Stimulated activated naive CD4-positive, alpha-beta T cell treated with Interleukin-2 at 50 U/mL for 16 hours (primary cell): ENCODE data around the gene ARHGEF39.

ENCODE experiments used
- DNase-seq: peaks from one replicate; lab custom pipeline; 2025; lab: John Stamatoyannopoulos, UW

Gene ARHGEF39, protein sequence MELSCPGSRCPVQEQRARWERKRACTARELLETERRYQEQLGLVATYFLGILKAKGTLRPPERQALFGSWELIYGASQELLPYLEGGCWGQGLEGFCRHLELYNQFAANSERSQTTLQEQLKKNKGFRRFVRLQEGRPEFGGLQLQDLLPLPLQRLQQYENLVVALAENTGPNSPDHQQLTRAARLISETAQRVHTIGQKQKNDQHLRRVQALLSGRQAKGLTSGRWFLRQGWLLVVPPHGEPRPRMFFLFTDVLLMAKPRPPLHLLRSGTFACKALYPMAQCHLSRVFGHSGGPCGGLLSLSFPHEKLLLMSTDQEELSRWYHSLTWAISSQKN

DNA sequence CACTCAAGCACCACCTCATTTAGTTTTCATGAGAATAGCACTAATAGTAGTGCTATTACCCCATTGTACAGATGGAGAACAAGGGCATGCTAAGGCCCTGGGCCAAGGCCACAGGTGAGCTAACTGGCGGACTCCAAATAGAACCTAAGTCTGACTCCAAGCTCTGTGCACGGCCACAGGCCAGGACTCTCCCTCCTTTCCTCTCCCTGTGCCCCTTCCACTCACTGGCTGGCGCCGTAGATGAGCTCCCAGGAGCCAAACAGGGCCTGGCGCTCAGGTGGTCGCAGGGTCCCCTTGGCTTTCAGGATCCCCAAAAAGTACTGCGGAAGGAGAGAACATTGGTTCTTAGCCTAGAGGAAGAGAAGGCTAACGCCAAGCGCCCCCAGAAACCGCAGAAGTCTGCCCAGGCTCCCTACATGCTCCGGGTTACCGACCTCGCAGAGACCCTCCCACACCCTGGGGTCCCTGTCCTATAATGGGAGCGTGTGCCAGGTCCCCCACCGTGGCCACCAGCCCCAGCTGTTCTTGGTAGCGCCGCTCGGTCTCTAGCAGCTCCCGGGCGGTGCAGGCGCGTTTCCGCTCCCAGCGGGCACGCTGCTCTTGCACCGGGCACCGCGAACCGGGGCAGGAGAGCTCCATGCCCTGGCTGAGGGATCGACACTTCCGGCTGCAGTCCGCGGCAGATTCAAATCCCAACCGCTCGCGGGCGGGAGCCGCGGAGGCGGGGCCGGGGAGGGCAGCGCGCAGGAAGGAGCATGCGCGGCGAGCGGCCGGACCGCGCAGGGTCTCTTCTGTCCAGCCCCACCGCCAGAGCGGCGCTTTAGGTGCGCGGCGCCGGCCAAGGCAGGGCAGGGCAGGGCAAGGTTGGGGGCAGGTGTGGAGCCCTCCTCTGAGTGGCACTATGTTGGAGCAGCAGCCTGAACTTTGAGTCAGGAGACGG lies at the start of gene ARHGEF39:
Gene ARHGEF39 (minus strand): TSS at position 665 of the 940 bp plus-strand sequence. CDS start 26 bp downstream, at position 639.
- DNase-seq: peak; percentile 65

DNA sequence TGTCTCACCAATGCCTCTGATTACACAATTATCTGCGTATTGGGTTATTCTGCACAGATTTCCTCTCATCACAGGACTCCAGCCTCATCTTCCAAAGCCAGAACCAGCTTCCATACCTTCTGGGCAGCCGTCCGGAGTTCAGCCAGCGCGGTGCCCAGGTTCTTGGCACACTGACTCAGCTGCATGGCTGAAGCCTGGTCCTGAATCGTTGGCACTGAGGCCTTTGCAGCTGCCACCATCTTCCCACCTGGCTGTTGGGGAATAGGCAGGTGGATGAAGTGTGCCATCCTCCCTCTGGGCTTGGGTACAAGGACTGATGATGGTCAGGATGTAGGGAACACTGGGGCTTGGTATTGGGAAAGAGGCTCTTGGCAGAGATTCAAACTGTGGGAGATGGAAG lies 49.1 kb upstream of the ARHGEF39 start:
- no peak for DNase-seq

- DNase-seq: no peak
Measured at GRCh38 chr9:35713578-35713977, 48.6 kb upstream of the ARHGEF39 start.

GRCh38 chr9:35712762-35713400 lies 47.9 kb upstream of the ARHGEF39 start:
- no peak for DNase-seq

- no peak for DNase-seq
Measured at GRCh38 chr9:35711501-35712428, 46.8 kb upstream of the ARHGEF39 start.

DNA sequence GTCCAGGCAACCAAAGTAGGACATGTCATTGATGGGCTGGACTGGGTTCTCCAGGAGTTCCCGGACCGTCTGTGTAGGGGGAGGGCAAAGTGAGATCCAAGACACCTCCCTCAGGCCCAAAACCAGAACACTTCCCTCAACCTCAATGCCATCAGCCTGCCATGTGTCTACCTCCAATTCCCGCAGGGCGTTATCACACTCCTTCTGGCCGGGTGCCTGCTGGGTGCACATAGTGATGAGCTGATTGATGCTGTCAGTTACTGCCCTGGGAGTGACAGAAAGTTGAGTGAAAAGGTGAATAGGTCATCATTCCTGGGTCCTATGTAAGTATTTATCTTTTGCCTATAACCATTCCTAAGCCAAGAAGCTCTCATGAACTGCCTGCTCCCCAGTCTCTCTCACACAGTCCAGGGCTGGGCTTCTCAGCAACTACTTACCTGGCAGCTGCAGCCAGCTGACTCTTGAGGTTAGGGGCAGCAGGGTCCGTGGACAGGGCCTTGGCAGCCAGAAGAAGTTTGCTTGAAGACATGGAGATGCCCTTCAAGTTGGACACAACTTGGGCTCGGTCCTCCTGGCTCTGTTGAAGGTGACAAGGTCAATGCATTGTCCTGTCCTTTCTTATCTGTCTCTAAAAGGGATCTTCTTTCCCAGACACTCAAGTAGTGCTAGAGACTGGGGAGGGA lies 46.0 kb upstream of the ARHGEF39 start:
- DNase-seq: no peak

- no peak for DNase-seq
Measured at GRCh38 chr9:35708146-35708545, 43.2 kb upstream of the ARHGEF39 start.

DNA sequence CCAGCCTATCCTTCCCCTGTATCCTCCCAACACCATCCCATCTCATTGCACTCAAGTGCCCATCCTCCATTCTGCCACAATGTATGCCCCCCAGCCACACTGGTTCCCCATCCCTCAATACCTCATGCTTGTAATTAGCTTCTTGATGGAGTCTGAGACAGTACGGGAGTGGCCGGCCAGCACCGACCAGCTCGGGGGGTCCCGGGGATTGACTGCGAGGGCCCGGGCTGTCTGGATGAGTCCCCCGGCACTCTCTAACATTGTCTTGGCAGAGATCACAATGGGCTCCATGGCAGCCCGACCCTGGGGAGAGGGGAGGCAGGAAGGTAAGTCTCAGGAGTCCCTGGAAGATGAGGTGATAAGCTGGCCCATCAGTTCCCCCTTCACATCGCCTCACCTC lies 42.0 kb upstream of the ARHGEF39 start:
- no peak for DNase-seq

GRCh38 chr9:35705836-35706430 lies 40.9 kb upstream of the ARHGEF39 start:
- no peak for DNase-seq

DNA sequence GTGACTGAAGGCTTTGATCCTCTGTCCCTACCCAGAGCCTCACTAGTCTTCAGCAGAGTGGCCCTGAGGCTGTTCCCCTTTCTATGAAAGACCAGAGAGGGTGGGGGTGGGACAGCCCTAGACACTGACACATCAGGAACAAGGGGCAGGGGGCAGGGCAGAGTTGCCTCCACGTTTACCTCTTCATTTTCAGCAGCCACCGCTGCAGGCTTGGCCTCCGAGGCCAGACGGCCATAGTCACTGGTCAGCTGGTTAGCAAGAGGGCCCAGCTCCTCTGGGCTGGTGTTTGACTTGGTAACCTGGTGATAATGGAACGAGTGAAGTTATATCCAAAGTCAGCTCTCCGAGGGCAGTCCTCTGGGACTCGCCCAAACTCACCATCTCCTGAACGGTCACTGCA lies 40.4 kb upstream of the ARHGEF39 start:
- no peak for DNase-seq

- DNase-seq: no peak
Measured at GRCh38 chr9:35703906-35704672, 39.1 kb upstream of the ARHGEF39 start.

GRCh38 chr9:35702696-35703095 lies 37.7 kb upstream of the ARHGEF39 start:
- no peak for DNase-seq

DNA sequence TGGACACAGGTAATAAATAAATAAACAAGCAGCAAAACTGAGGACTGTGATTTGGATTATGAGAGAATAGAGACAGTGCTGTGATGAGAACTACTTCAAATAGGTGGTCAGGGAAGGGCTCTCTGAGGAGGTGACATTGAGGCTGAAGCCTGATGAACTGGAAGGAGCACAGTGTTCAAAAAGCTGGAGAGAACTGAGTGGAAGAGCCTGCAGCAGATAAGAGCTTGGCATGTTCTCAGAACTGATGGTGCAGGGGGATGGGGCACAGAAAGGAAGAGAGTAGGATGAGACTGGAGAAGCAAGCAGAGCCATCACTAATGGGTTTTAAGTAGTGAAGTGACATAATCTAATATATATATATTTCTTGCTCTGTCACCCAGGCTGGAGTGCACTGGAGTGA lies 35.9 kb upstream of the ARHGEF39 start:
- no peak for DNase-seq

DNA sequence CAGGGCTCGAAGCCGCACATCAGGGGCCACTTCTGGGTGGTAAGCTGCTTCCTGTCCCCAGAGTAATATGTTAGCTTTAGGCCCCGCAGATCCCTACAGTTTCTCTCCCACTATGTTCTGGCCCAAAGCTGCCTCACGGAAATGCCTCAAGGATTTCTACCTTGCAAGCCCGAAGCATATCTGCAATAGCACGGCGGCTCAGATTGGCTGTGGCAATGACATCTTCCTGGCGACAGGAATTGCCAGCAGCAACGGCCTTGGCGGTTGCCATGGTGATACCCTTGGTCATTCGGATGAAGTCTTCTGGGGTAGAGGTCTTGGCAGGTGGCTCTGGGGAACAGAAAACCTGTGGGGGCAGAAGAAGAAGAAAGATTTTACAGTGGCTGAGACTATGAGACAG lies 35.0 kb upstream of the ARHGEF39 start:
- no peak for DNase-seq

GRCh38 chr9:35698231-35698630 lies 33.2 kb upstream of the ARHGEF39 start:
- no peak for DNase-seq

- DNase-seq: no peak
Measured at GRCh38 chr9:35697486-35697885, 32.5 kb upstream of the ARHGEF39 start.

DNA sequence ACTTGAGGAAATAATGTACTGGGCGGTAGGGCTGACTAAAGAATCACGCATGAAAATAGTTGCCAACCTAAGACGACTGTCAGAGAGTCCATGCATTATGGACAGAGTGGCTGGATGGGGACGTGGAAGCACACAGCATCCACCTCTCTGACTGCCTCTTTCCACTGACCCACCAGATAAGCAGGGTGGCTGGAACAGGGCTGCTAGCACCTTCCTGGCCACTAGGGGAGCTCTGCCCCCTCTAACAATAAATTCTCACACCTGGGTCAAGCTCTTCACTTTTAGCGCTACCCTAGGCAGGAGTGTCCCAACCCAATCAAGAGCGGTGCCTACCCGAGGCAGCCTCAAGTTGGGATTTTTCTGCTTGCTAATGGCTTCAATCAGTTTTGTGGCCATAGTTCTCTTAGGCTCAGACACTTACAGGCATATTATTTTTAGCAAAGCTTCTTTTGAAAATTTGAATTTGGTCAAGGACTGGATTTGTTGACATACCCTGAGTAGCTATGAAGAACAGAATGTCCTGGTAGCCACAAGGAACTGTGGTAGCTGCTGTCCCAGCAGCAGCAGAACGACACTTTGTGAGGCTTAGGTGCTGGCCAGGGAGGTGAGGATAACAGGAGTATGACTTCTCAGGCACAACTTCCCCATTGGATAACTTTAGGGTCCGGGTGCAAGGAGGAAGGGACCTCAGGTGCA lies 31.7 kb upstream of the ARHGEF39 start:
- peak; percentile 32 for DNase-seq

GRCh38 chr9:35695943-35696401 lies 31.0 kb upstream of the ARHGEF39 start:
- DNase-seq: no peak

DNA sequence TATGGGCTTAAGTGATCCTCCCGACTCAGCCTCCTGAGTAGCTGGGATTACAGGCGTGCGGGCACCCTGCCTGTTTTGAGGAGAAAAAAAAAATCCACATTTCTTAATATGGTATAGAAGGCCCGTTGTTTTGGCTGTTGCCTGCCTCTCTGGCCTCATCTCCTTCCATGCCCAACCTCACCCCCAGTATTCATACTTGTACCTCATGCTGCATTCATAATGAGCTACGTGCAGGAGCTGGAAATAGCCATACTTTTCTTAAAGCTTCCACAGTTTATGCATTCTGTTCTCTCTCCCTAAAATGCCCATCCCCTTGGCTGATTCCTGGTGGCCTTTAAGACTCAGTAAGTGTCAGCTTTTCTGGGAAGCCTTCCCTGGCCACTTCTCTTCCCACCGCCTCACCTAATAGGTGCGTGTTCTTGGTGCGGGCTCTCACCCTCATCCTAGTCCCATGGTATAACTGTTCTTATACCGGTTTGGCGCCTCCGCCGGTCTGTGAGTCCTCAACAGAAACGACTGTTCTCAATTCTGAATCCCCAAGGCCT lies 26.8 kb upstream of the ARHGEF39 start:
- no peak for DNase-seq
